ENCODE measurements around the gene FRRS1L.

Gene FRRS1L

DNA sequence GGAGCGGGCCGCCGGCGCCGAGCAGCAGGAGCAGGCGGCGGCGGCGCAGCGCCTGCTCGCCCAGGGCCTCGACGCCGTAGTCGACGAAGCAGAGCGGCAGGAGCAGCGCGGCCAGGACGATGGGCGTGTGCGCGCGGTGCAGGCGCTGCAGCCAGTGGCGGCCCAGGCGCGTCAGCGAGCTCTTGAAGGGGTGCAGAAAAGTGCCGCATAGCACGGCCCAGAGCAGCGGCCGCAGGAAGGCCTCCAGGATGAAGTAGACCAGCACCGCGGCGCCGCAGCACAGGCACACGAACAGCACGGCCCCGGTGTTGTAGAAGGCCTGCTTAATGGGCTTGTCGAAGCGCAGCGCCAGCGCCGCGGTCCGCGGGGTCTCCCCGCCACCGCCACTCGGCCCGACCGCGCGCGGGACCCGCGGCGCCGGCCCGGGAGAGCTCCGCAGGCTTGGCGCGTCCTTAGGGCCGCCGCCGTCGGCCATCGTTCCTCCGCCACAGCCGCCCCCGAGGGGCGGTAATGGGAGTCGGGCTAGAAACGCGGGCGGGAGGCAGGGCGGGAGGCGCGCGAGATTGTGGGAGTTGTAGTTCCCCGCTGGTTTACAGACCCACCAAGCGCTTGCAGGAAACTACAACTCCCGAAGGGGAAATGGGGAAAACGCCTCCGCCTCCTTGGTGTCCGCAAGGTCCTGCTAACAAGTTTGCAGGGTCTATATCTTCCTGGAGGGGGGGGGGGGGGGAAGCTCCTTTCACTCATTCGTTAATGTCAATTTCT is 47.4 kb downstream of the FRRS1L start, which contains the start of gene TMEM245:
TMEM245 (minus strand) TSS at position 509 of the 765 bp plus-strand sequence; CDS start at position 475, 34 bp downstream.
- H3K4me3 Mint-ChIP-seq = peak within 1 kb of the TSS; percentile 88
- H3K27me3 Mint-ChIP-seq = no peaks in the 10 kb centered on the region
- DNase-seq (ENCODE audit: low spot score in 2 of 2) (peak; percentile 86 to 92), ATAC-seq (replicated peaks; ENCODE audit: extremely low read depth, poor library complexity, severe bottlenecking) (peak; percentile 97)
- H3K36me3 Mint-ChIP-seq (ENCODE audit: insufficient read depth) = peaks cover 15% of the 10 kb centered on the region
- no peaks in the 10 kb centered on the region for H3K9me3 Mint-ChIP-seq
- peak within 1 kb of the TSS; percentile 46 for H3K27ac Mint-ChIP-seq (ENCODE audit: low read depth)
- H3K4me1 Mint-ChIP-seq = peaks cover 37% of the 10 kb centered on the region

DNA sequence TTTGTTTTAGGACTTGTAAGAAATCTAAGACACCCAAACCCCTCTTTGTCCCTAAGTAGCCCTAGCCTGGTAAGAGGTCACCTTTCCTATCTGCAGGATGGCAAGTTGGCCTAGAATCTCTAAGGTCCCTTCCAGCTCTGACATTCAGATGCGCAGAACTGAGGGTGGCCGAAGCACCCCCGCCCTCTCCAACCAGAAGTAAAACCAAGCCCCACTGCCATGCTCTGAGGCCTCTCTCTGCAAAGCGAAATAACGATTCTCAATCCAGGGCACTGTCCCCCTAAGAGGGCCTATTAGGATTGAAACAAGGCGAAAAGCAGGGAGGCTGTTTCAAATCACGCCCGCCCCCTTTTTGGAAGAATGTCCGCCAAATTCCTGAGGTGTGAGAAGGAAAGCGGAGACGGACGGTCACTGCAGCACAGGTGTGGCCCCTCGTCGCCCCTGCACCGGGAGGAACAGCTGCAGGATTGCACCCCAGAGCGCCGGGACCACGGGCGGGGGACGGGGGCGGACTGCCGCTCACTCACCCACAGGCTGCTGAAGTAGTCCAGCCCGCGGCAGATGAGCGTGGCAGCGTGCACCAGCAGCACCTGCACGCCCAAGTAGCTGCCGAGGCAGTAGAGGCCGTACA is 48.1 kb downstream of the FRRS1L start:
- no peak for ATAC-seq (replicated peaks; ENCODE audit: extremely low read depth, poor library complexity, severe bottlenecking)
- peaks cover 15% of the 10 kb centered on the region for H3K36me3 Mint-ChIP-seq (ENCODE audit: insufficient read depth)
- peak overlapping the region; percentile 88 for H3K4me3 Mint-ChIP-seq
- H3K9me3 Mint-ChIP-seq = no peaks in the 10 kb centered on the region
- no peak for DNase-seq (ENCODE audit: low spot score in 2 of 2)
- peaks cover 44% of the 10 kb centered on the region for H3K4me1 Mint-ChIP-seq
- no peaks in the 10 kb centered on the region for H3K27me3 Mint-ChIP-seq
- peak overlapping the region; percentile 46 for H3K27ac Mint-ChIP-seq (ENCODE audit: low read depth)

DNA sequence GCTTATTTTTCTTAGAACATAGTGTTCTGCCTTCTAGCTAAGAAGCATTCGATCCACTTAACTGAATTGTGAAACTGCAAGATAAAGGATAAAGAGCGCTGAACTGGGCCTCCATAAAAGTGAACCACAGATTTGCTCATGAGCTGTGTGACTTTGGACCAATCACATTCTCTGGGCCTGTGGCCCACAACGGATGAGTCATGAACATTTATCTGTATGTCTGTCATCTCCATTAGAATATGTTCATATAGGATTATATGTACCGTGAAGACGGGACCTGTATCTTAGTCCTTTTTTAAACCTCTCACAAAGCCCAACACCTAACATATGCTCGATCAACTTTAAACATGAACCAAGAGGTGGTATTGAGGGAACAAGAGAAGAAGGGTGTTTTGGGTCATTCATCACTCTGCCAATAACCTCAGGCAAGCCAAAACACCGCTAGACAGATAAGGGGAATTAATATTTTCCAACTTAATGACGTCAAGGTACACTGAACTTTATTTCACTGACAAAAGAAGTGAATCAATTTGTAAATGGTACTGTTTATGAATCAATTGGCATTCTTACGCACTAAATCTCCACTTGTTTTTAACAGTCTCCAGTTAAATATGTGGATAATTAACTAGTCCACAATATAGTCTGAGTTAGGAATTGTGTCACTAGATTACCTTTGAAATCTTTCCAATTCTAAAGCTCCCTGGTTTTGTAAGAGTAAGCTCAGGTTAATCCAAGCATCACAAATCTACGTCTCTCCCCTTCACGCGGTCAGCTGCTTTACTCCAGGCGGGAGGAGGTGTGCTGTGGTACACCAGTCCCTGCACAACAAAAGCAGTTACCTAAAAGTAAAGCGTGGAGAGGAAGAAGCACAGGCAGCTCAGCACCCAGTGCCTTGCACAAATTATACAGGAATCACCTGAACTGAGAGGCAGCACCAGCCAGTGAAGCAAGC is 48.9 kb downstream of the FRRS1L start:
- DNase-seq (ENCODE audit: low spot score in 2 of 2) (no peak), ATAC-seq (replicated peaks; ENCODE audit: extremely low read depth, poor library complexity, severe bottlenecking) (no peak)
- Mint-ChIP-seq H3K27me3 (no peaks in the 10 kb centered on the region), H3K27ac (ENCODE audit: low read depth) (peak overlapping the region; percentile 61), H3K9me3 (no peaks in the 10 kb centered on the region), H3K4me3 (peak overlapping the region; percentile 88), H3K36me3 (ENCODE audit: insufficient read depth) (peaks cover 15% of the 10 kb centered on the region), H3K4me1 (peaks cover 51% of the 10 kb centered on the region)

DNA sequence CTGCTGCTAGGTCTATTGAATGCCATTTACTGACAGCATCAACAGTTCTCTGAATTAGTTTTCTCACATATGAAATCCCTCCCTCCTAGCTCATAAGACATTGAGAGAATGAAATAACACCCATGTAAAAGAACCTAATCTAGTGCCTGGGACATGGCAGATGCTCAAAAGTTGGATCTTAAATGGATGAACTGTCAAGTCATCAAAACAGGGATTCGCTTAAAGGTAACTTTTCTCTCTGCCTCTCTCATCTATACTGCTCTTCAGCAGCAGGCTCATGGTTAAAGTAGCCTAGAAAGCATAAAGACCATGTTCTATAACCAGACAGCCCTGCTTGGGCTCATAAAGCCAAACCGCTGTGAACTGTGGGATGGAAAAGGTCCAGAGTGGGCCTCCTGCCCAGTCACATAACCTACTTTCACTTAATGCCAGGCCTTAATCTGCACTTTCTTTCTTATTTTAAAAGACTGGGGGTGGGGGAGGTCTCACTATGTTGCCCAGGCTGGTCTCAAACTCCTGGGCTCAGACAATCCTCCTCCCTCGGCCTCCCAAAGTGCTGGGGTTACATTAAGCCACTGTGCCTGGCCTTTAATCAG is 51.0 kb downstream of the FRRS1L start:
- Mint-ChIP-seq H3K27ac (ENCODE audit: low read depth) (no peak overlapping the region), H3K4me3 (peak overlapping the region; percentile 88), H3K36me3 (ENCODE audit: insufficient read depth) (peaks cover 15% of the 10 kb centered on the region), H3K27me3 (no peaks in the 10 kb centered on the region), H3K4me1 (peaks cover 65% of the 10 kb centered on the region), H3K9me3 (no peaks in the 10 kb centered on the region)
- DNase-seq (ENCODE audit: low spot score in 2 of 2) = no peak
- ATAC-seq (replicated peaks; ENCODE audit: extremely low read depth, poor library complexity, severe bottlenecking) = no peak

DNA sequence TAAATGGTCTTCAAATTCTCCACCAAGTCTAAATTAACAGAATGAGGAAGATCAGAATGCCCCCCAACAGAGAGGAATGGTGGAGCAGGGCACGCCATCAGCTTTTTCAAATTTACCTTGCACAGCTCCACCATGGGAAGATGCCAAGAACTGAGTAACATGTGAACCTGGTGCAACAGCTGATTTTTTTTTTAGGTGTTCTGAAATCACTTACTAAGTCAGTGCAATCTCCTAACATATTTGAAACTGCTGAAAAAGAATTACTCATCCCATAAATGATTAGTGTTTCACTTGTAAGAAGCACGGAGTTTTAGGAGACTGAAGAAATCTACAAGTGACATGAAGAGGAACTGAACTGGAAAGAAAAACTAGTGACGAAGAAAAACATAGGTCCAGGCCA is 52.4 kb downstream of the FRRS1L start:
- Mint-ChIP-seq H3K4me1 (peaks cover 77% of the 10 kb centered on the region), H3K9me3 (no peaks in the 10 kb centered on the region), H3K4me3 (peak overlapping the region; percentile 14), H3K36me3 (ENCODE audit: insufficient read depth) (peaks cover 13% of the 10 kb centered on the region), H3K27me3 (no peaks in the 10 kb centered on the region), H3K27ac (ENCODE audit: low read depth) (no peak overlapping the region)
- ATAC-seq (replicated peaks; ENCODE audit: extremely low read depth, poor library complexity, severe bottlenecking) = no peak
- no peak for DNase-seq (ENCODE audit: low spot score in 2 of 2)

DNA sequence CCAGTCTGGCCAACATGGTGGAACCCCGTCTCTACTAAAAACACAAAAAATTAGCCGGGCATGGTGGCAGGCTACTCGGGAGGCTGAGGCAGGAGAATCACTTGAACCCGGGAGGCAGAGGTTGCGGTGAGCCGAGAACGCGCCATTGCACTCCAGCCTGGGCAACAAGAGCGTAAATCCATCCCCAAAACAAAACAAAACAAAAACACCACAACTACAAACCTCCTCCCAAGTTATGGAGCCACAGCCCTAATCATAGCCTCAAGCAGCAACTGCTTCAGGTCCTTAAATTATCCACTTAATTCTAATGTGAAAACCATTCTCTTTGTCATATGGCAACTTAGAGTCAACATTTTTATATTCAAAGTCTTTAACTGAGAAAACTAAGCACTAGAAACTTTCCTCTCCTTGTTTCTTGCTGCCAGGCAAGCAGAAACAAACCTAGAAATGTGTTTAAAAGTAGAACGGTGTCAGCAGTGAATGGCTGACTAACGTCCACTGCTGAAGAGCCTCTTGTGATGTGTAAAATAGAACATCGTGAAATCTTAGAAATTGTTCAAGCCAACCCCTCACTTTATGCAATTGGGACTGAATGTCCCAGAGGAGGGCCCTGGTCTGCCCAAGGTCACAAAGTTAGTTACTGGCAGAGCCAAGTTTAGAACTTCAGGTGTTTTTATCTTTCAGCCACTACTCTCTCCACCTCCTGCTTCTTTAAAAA is 53.0 kb downstream of the FRRS1L start:
- Mint-ChIP-seq H3K4me3 (peak overlapping the region; percentile 5), H3K27me3 (no peaks in the 10 kb centered on the region), H3K4me1 (peaks cover 81% of the 10 kb centered on the region), H3K27ac (ENCODE audit: low read depth) (peak overlapping the region; percentile 65), H3K9me3 (no peaks in the 10 kb centered on the region), H3K36me3 (ENCODE audit: insufficient read depth) (peaks cover 13% of the 10 kb centered on the region)
- no peak for ATAC-seq (replicated peaks; ENCODE audit: extremely low read depth, poor library complexity, severe bottlenecking)
- DNase-seq (ENCODE audit: low spot score in 2 of 2) = no peak

DNA sequence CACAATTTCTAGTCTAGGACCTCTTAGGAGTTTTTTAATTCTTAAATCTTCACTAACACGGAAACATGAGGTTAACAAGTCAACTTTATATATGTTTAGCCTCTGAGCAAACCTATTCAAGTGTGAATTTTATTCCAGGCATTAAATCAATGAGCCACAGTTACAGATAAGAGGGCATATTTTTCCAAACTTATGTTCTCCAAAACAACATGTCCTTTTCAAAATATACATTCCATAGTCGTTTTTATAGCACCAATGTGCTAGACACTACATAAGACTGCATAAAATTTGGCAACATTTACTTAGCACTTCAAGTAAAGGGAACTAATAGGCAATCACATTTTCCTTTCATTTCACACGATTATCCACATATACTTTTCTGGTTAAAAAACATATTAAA is 53.8 kb downstream of the FRRS1L start:
- Mint-ChIP-seq H3K9me3 (no peaks in the 10 kb centered on the region), H3K4me1 (peaks cover 82% of the 10 kb centered on the region), H3K36me3 (ENCODE audit: insufficient read depth) (peaks cover 11% of the 10 kb centered on the region), H3K4me3 (no peak overlapping the region), H3K27ac (ENCODE audit: low read depth) (peak overlapping the region; percentile 65), H3K27me3 (no peaks in the 10 kb centered on the region)
- DNase-seq (ENCODE audit: low spot score in 2 of 2) = no peak
- ATAC-seq (replicated peaks; ENCODE audit: extremely low read depth, poor library complexity, severe bottlenecking) = no peak

DNA sequence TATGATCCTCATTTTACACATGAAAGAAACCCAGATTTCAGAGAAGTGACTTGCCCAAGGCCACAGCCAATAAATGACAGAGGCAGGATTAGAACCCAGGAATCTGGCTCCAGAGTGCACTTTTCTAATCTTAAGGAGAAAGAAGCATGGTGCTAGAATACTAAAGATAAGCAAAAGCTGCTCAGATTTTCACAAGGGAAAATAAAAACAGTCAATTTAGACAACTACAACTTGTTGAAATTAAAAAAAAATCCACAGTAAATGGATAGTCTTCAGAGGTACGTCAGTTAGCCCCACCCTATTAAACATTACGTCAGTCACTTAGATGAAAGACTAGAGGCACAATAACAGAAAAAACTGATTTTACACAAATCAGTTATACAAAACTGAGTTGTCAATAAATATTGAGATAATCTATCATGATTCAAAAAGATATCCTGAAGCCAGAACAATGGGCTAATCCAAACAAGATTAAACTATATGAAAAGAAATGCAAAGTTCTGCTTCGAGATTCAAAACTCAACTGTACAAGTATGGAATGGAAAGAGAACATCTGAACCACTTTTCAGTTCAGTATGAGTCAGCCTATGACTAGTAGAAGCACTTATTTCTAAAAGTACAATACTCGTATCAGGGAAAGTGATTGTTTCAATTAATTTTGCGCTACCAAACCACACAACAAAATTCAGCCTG is 56.6 kb downstream of the FRRS1L start:
- Mint-ChIP-seq H3K4me3 (peak overlapping the region; percentile 57), H3K4me1 (peaks cover 70% of the 10 kb centered on the region), H3K9me3 (no peaks in the 10 kb centered on the region), H3K36me3 (ENCODE audit: insufficient read depth) (peaks cover 6% of the 10 kb centered on the region), H3K27me3 (no peaks in the 10 kb centered on the region), H3K27ac (ENCODE audit: low read depth) (peak overlapping the region; percentile 89)
- DNase-seq (ENCODE audit: low spot score in 2 of 2) (no peak), ATAC-seq (replicated peaks; ENCODE audit: extremely low read depth, poor library complexity, severe bottlenecking) (peak; percentile 78)

DNA sequence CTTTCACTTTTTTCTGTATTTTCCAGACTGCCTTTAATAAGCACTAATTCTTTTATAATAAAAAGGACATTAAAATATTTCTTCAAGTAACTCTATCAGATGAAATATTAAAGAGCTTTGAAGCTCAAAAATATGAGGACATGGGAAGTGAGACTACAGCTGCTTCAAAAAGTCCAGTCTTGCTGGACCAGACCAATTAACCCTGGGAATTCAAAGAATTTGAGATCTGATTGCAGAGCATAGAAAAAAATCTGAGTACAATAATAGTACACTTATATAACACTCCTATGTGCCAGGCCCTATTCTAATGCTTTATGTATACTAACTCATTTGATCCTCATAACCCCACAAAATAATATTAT is 57.1 kb downstream of the FRRS1L start:
- Mint-ChIP-seq H3K27ac (ENCODE audit: low read depth) (peak overlapping the region; percentile 89), H3K27me3 (no peaks in the 10 kb centered on the region), H3K4me3 (peak overlapping the region; percentile 57), H3K36me3 (ENCODE audit: insufficient read depth) (peaks cover 10% of the 10 kb centered on the region), H3K9me3 (no peaks in the 10 kb centered on the region), H3K4me1 (peaks cover 67% of the 10 kb centered on the region)
- DNase-seq (ENCODE audit: low spot score in 2 of 2) (no peak), ATAC-seq (replicated peaks; ENCODE audit: extremely low read depth, poor library complexity, severe bottlenecking) (no peak)

DNA sequence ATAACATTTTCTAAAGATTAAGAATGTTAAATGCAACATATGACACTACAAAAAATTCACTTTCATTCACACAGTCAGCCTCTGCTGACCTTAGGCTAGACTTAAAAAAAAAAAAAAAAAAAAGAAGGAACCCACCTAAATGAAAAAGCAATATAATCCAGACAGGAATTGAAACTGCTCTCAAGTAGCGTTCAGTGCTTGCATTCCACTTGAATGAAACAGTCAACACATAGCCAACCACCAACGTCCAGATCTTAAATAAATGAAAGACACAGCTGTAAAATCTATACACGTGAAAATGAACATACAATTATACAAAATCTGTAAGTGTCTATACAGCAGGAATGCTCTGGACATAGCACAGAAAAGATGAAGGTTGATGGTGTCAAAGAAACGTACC is 58.7 kb downstream of the FRRS1L start:
- Mint-ChIP-seq H3K4me1 (peaks cover 55% of the 10 kb centered on the region), H3K27ac (ENCODE audit: low read depth) (peak overlapping the region; percentile 25), H3K36me3 (ENCODE audit: insufficient read depth) (peaks cover 21% of the 10 kb centered on the region), H3K4me3 (no peak overlapping the region), H3K9me3 (peaks cover 4% of the 10 kb centered on the region), H3K27me3 (no peaks in the 10 kb centered on the region)
- DNase-seq (ENCODE audit: low spot score in 2 of 2) (no peak), ATAC-seq (replicated peaks; ENCODE audit: extremely low read depth, poor library complexity, severe bottlenecking) (no peak)

DNA sequence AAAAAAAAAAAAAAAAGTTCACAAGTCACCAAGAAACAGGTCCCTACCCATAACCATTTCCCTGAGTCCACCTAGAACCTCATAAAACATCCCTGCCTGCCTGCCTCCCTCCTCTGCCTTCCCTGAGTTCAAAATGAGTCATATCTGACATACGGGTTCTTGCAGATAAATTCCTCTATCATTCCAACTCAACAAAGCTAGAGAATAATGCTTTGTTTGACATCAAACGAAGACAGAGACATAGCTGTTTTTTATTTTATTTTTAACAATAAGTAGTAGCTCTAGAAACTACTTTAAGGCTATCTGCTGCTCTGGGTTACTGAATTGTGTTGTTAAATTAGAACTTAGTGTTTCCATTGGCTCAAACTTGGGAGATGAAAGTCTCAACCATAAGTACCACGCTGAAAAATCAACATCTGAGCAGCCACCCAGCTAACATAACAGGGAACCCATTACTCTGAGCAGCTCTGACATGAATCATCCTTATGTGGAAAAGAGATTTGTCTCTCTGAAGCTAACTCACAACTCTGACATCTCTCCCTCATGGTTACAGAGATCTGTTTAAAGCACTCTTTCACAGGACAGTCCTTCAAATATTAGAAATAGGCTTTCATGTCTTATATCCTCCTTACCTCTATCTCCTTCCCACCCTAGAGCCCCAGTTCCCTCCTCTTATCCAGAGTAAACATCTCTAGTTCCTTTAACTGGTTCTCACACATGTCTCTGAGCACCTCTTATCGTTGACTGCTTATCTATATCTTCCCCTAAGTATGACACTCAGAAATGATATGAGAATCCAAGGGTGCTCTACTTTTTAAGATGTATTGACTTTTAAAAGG is 59.4 kb downstream of the FRRS1L start:
- no peak overlapping the region for H3K4me3 Mint-ChIP-seq
- H3K27me3 Mint-ChIP-seq = no peaks in the 10 kb centered on the region
- ATAC-seq (replicated peaks; ENCODE audit: extremely low read depth, poor library complexity, severe bottlenecking) (no peak), DNase-seq (ENCODE audit: low spot score in 2 of 2) (no peak)
- H3K27ac Mint-ChIP-seq (ENCODE audit: low read depth) = peak overlapping the region; percentile 6
- peaks cover 6% of the 10 kb centered on the region for H3K9me3 Mint-ChIP-seq
- H3K4me1 Mint-ChIP-seq = peaks cover 60% of the 10 kb centered on the region
- H3K36me3 Mint-ChIP-seq (ENCODE audit: insufficient read depth) = peaks cover 21% of the 10 kb centered on the region
